Suprapubic skin (tissue), 3 donors: ENCODE measurements around the gene NRP1.

Experiments used
- POLR2A ChIP-seq, 2 donors: fragments of 450-650 bp; IDR thresholded peaks; one replicate each; pipeline ENCODE4 v1.6.1; 2017; ENCODE audit warnings: antibody characterized with exemption in 2 of 2, mild to moderate bottlenecking in 2 of 2, moderate library complexity in 2 of 2
- TF ChIP-seq, protein P1 (sequence below), 2 donors: fragments of 200-600 bp in 1 of 2; fragments of 450-650 bp in 1 of 2; sonication (generic) in 1 of 2; IDR thresholded peaks; one replicate each; pipeline ENCODE4 v1.5.1; 2016 to 2019; ENCODE audit warnings: antibody characterized with exemption in 2 of 2, mild to moderate bottlenecking in 1 of 2, moderate library complexity in 1 of 2

DNA sequence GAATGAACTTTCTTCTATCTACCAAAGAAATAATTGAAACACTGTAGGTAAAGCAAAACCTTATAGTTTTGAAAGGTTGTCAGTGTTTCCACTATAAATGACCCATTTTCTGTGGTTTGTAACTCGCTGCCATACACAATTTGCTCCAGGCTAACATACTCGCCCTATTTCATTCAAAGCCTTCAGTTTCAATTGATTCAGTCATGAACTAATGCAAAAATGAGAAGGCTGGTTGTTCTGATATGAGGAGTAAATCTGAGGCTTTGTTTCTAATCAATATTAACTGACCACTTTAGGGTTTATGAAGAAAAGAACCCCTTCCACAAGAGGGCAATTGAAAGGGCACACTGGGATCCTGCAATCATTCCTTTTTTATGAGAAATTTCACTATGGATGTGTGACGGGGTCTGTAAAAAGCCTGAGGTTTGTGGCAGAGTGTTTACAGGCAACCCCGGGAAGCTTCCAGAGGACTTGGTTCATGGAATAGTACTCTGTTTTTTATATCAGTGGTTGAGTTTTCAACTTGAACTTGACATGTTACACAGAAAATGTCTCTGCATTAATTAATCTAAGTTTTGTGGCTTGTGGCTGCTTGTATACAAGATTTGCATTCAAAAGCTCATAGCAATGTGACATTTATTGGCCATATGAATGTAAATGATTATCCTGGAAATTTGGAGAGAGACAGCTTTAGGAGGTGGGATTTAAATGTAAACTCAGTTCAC, 133.2 kb downstream of the NRP1 start:
- TF ChIP-seq, protein P1, sequence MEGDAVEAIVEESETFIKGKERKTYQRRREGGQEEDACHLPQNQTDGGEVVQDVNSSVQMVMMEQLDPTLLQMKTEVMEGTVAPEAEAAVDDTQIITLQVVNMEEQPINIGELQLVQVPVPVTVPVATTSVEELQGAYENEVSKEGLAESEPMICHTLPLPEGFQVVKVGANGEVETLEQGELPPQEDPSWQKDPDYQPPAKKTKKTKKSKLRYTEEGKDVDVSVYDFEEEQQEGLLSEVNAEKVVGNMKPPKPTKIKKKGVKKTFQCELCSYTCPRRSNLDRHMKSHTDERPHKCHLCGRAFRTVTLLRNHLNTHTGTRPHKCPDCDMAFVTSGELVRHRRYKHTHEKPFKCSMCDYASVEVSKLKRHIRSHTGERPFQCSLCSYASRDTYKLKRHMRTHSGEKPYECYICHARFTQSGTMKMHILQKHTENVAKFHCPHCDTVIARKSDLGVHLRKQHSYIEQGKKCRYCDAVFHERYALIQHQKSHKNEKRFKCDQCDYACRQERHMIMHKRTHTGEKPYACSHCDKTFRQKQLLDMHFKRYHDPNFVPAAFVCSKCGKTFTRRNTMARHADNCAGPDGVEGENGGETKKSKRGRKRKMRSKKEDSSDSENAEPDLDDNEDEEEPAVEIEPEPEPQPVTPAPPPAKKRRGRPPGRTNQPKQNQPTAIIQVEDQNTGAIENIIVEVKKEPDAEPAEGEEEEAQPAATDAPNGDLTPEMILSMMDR (IDR thresholded peaks at IDR 0.05): no peak
- TF ChIP-seq POLR2A (IDR thresholded peaks at IDR 0.05): no peak
